Lung (tissue), 12 donors: ENCODE measurements around the gene MT1HL1. TPM values are rescaled to one million over a fixed set of nuclear protein-coding genes. Genes with fewer than 3 reads are reported as not detected.

Source experiments
- ATAC-seq: fragments of 200-7000 bp; cut with Tn5 transposase; one replicate; pipeline ENCODE4 v1.9.1; 2020; ENCODE audit warnings: moderate number of reproducible peaks; ENCODE audit not compliant: insufficient read depth, low FRiP score
- DNase-seq, 3 donors: peaks; one replicate each; pipeline ENCODE4 v3.0.0-alpha.2; 2013 to 2017
- H3K27ac ChIP-seq, 2 donors: one replicate each; pipeline ENCODE4 v1.5.1; 2013; ENCODE audit warnings: mild to moderate bottlenecking in 2 of 2, moderate library complexity in 2 of 2, control low read depth in 1 of 2, inconsistent platforms in 1 of 2, low read depth in 1 of 2, low read length in 1 of 2
- H3K27me3 ChIP-seq, 3 donors: one replicate each; pipeline ENCODE4 v1.5.1; 2013; ENCODE audit warnings: low read length in 2 of 3; ENCODE audit not compliant: control insufficient read depth in 3 of 3, insufficient read depth in 3 of 3
- H3K36me3 ChIP-seq, 4 donors: one replicate each; pipeline ENCODE4 v1.5.1; 2013; ENCODE audit warnings: low read length in 4 of 4, mild to moderate bottlenecking in 1 of 4, moderate library complexity in 1 of 4; ENCODE audit not compliant: control insufficient read depth in 4 of 4, insufficient read depth in 4 of 4
- H3K4me1 ChIP-seq, 5 donors: one replicate each; pipeline ENCODE4 v1.5.1; 2013; ENCODE audit warnings: low read length in 5 of 5, mild to moderate bottlenecking in 2 of 5, moderate library complexity in 1 of 5; ENCODE audit not compliant: control insufficient read depth in 5 of 5, insufficient read depth in 5 of 5
- H3K4me3 ChIP-seq: one replicate; pipeline ENCODE4 v1.5.1; 2013; ENCODE audit warnings: mild to moderate bottlenecking, control low read depth, moderate library complexity
- H3K9ac ChIP-seq, 2 donors: one replicate each; pipeline ENCODE4 v1.5.1; 2013; ENCODE audit warnings: low read length in 2 of 2, control low read depth in 1 of 2; ENCODE audit not compliant: insufficient read depth in 1 of 2
- H3K9me3 ChIP-seq, 4 donors: one replicate each; pipeline ENCODE4 v1.5.1; 2013; ENCODE audit warnings: low read length in 3 of 4, mild to moderate bottlenecking in 1 of 4, moderate library complexity in 1 of 4; ENCODE audit not compliant: control insufficient read depth in 4 of 4, insufficient read depth in 3 of 4
- WGBS, 2 donors: extraction: QIAGEN DNeasy Blood & Tissue Kit; methylation state at CpG; one replicate each; pipeline ENCODE4 v1.1.7; 2013; 5-methylcytosine and 5-hydroxymethylcytosine counted together
- polyA plus RNA-seq, 2 donors: library from polyadenylated mRNA; stranded (reverse); fragments of 200-250 nt; gene quantifications; one replicate each; pipeline ENCODE4 v1.2.1, GENCODE V29; 2013
- total RNA-seq, 2 donors: library from RNA; depleted of rRNA in 1 of 2; stranded (reverse); fragments of >200 nt in 1 of 2; gene quantifications; one replicate each; pipeline ENCODE4 v1.2.1, GENCODE V29; 2014 to 2021
- TF ChIP-seq, protein P1 (sequence below): IDR thresholded peaks from 2 replicates; pipeline ENCODE4 v1.5.1; 2012; ENCODE audit warnings: mild to moderate bottlenecking; ENCODE audit errors: control extremely low read depth, extremely low read depth
- donor health status: control.
- donor health status: control.
- donor health status: Bipolar disorder and iron deficiency.
- donor health status: healthy.
- donor health status: DM: yes; HTN: yes; CAD: no.

Gene MT1HL1
- total and polyA plus RNA-seq, 4 donors: not detected

DNA sequence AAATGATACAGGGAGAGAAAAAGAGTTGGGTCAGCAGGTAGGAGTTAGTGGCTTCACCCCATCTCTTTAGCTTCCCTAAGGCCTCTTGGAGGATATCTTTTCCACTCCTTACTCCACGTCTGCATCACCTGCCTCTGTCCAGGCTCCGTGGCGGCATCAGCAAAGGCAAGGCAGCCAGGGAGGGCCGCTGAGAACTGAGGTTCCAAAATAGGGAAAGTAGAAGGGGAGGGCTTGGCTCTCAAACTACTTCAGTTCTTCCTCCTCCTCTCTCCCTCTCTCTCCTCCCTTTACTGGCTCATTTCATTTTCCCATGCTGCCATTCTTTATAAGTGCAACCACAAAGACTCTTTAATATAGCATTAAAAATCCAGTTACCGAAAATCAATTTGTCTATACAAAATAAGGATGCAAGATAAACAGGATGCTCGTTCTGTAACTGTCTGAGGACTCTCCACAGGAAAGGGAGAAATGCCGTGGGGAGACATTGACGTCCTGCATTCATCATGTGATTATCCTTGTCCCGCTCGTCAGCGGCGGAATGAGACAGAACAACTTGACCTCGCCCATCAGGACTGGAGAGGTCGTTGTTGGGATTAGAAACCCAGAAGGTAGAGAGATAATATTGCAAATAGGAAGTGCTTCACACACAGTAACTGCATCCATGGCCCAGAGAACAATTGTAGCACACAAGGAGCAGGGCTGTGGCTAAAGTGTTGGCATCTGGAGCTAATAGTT, 3.1 kb upstream of the MT1HL1 start:
- 69 to 83% methylated on average over 14 of the region's 14 CpGs for WGBS, 2 donors
- H3K9me3 ChIP-seq: no peaks in the 10 kb centered on the region
- TF ChIP-seq, protein P1, sequence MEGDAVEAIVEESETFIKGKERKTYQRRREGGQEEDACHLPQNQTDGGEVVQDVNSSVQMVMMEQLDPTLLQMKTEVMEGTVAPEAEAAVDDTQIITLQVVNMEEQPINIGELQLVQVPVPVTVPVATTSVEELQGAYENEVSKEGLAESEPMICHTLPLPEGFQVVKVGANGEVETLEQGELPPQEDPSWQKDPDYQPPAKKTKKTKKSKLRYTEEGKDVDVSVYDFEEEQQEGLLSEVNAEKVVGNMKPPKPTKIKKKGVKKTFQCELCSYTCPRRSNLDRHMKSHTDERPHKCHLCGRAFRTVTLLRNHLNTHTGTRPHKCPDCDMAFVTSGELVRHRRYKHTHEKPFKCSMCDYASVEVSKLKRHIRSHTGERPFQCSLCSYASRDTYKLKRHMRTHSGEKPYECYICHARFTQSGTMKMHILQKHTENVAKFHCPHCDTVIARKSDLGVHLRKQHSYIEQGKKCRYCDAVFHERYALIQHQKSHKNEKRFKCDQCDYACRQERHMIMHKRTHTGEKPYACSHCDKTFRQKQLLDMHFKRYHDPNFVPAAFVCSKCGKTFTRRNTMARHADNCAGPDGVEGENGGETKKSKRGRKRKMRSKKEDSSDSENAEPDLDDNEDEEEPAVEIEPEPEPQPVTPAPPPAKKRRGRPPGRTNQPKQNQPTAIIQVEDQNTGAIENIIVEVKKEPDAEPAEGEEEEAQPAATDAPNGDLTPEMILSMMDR: no peak
- no peak overlapping the region for H3K4me3 ChIP-seq
- no peak overlapping the region for H3K9ac ChIP-seq
- no peaks in the 10 kb centered on the region for H3K36me3 ChIP-seq
- DNase-seq (no peak), ATAC-seq (no peak)
- H3K27ac ChIP-seq: peak overlapping the region in 1 of 2 donors; percentile 51
- H3K27me3 ChIP-seq: no peaks in the 10 kb centered on the region
- H3K4me1 ChIP-seq: peaks cover 0 to 4% (median 0%) of the 10 kb centered on the region in 5 donors

DNA sequence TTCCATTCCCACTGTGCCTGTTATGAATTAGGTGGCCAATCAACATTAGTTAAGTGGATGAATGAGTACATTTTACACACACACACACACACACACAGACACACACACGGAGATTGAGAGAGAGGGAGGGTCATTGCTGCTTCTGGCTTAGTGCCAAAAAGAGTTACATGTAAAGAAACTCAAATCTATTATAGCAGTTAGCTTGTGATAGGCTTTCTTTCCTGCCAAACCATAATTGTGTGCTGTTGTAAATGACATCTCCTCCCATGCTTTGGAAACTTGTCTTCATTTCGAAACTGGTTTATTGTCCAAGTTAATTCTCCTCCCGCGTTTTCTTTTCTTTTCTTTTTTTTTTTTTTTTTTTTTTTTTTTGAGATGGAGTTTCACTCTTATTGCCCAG, 1.4 kb upstream of the MT1HL1 start:
- TF ChIP-seq, protein P1: no peak
- Histone ChIP-seq H3K27ac (no peak overlapping the region), H3K36me3 (no peaks in the 10 kb centered on the region), H3K27me3 (no peaks in the 10 kb centered on the region), H3K4me1 (peaks cover 0 to under 1% (median 0%) of the 10 kb centered on the region in 5 donors), H3K9ac (no peak overlapping the region), H3K4me3 (no peak overlapping the region), H3K9me3 (peaks cover 0 to 3% (median 0%) of the 10 kb centered on the region in 4 donors)
- ATAC-seq (no peak), DNase-seq (peak; percentile 38 to 81 (median 50))
- 54 to 66% methylated on average over 4 of the region's 4 CpGs for WGBS, 2 donors

DNA sequence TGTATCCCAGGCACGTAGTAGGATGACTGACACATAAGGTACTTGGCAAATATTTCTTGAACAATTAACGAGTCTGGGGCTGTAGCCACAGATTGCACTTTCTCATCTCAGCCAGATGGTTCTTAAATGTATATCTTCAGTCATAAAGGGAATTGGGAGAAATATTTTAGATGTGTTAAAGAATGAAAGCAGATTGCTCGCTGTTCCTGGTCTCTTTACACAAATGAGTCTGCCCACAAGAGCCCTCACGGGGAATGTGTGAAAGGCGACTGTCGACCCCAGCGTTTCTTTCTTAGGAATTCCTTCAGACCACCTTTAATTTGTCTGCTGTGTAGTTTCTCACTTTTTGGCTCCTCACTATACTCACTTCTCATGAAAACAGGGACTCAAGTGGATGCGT, 725 bp downstream of the MT1HL1 start:
- Histone ChIP-seq H3K27me3 (no peaks in the 10 kb centered on the region), H3K4me1 (no peaks in the 10 kb centered on the region), H3K9me3 (peaks cover 0 to 3% (median 0%) of the 10 kb centered on the region in 4 donors), H3K4me3 (no peak overlapping the region), H3K27ac (no peak overlapping the region), H3K36me3 (no peaks in the 10 kb centered on the region), H3K9ac (no peak overlapping the region)
- ATAC-seq (no peak), DNase-seq (no peak)
- WGBS, 2 donors: 72 to 85% methylated on average over 8 of the region's 8 CpGs
- TF ChIP-seq, protein P1: no peak
